LNCAP (cell line): Measurements from ENCODE around the gene NTN4.

Source experiments
- TF ChIP-seq, protein P1 (sequence below): fragments of 450-650 bp; IDR thresholded peaks from 2 replicates; pipeline ENCODE4 v1.5.1; 2017; ENCODE audit warnings: mild to moderate bottlenecking

NTN4 gene

DNA sequence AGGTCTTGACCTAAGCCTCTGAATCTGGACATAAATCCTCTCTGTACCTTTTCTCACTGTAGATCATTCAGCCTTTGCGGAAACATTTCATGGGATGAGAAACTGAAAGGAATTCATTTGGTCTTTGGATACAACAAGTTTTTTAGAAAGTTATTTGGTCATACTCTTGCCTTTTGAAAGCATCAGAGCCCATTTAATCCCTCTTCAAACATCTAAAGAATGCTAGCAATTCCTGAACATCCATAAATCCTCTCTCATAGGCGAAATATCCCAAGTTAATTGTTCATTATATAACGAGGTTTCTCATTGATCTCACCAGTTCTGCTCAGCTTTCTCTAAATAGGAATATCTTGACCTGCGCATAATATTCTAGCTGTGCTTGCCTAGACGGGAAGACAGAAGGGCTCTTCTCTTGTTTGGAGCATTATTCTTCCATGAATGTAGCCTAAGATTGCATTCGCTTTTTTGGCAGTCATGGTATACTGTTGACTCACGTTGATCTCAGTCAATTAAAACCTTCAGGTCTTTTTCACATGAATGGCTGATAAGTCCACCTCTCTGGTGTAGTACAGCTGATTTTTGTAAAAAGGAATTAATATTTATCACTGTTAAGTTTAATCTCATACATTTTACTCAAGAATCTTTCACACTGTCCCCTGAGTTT lies 24.1 kb downstream of the NTN4 start:
- TF ChIP-seq, protein P1, sequence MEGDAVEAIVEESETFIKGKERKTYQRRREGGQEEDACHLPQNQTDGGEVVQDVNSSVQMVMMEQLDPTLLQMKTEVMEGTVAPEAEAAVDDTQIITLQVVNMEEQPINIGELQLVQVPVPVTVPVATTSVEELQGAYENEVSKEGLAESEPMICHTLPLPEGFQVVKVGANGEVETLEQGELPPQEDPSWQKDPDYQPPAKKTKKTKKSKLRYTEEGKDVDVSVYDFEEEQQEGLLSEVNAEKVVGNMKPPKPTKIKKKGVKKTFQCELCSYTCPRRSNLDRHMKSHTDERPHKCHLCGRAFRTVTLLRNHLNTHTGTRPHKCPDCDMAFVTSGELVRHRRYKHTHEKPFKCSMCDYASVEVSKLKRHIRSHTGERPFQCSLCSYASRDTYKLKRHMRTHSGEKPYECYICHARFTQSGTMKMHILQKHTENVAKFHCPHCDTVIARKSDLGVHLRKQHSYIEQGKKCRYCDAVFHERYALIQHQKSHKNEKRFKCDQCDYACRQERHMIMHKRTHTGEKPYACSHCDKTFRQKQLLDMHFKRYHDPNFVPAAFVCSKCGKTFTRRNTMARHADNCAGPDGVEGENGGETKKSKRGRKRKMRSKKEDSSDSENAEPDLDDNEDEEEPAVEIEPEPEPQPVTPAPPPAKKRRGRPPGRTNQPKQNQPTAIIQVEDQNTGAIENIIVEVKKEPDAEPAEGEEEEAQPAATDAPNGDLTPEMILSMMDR = no peak

DNA sequence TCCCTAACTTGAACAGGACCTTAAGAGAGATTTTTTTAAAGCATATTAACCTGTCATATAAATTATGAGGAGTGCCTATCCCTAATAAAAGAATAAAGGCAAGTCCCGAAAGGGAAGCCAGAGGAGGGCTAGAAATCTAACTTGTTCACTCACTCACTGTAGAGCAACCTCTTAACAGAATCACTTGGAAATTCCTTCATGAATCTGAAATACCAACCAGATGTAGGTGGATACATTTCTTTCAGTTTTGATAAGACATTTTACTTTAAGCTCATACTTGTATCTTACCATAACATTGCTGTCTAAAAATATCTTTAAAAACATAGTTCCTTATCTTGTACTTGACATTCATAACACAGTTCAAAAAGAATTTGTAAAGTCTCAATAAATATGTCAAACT lies 25.7 kb downstream of the NTN4 start:
- TF ChIP-seq, protein P1 = no peak

DNA sequence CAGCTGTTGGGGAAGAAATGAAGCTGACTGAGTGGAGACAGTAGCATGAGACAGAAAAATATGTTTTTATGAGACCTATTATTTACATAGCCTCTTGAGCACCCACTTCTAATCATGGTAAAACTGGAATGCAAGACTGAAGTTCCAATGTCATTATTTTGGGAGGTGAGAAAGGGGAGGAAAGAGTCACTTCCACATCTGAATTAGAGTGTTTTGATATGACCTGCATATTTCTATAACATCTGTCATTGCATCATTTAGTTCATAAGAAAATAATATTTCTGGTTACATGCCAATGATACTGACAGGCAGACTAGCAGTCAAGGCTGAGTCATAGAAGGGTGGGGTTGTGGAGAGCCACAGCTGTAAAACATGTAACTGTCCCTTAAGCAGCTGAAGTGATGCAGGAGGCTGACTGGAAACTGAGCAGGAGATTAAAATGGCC lies 26.7 kb downstream of the NTN4 start:
- TF ChIP-seq, protein P1 = no peak

DNA sequence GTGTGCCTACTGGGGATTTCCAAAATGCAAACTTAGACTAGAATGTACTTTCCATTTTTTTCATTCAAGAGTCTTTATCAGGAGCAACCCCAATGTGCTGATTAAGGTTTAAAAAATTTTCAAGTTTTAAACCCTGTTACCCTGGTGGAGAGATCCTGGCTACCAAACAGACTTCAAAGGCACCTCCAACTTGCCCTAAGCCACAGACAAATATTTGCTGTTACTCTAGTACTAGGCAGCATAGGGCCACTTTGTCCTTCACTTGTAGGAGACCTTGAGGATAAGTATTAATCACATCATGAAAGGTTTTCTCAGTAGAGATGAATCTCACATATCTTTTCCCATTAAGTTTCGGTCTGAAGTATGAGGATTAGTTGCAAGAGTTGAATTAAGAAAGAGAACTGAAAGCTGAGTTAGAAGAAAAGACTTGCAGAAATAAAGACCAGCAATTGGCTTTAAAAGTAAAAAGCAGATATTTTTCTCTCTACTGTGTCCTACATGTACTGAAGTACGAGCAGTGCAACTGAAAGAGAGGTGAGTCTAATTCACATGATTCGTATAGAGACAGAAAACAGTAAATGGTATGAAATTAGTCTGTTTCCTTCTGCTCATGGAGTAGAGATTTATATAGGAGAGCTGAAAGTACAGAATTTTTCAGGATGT lies 28.3 kb downstream of the NTN4 start:
- TF ChIP-seq, protein P1 = no peak

DNA sequence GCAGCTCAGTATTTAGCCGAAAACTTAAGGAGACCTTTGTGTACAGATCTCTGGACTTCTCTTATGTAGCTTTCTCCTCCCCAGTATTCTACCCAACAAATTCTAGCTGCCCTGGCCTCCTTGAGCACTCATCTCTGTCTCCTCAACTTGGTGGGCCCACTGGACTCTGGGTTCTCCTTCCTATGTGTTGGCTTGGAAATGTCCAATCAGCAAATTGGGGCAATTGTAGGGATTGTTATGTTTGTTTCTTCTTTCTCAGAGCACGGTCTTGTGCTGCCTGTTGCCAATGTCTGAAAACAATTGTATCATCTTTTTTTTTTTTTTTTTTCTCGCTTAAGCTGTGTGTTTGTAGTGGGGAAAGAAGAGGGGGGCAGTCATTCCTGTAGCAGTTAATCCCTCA lies 30.2 kb downstream of the NTN4 start:
- TF ChIP-seq, protein P1 = no peak

DNA sequence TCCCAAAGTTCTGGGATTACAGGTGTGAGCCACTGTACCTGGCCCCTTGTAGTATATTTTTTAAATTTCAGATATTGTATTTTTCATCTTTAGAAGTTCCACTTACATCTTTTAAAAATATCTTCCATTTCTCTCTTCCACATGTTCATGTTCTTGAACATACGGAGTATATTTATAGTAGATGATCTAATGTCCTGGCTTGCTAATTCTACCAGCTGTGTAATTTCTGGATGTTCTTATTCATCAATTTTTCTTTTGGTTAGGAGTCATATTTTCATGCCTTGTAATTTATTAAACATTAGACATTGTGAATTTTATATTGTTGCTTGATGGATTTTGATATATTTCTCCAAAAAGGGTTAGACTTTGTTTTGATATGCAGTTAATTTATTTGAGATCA lies 30.8 kb downstream of the NTN4 start:
- TF ChIP-seq, protein P1 = no peak

DNA sequence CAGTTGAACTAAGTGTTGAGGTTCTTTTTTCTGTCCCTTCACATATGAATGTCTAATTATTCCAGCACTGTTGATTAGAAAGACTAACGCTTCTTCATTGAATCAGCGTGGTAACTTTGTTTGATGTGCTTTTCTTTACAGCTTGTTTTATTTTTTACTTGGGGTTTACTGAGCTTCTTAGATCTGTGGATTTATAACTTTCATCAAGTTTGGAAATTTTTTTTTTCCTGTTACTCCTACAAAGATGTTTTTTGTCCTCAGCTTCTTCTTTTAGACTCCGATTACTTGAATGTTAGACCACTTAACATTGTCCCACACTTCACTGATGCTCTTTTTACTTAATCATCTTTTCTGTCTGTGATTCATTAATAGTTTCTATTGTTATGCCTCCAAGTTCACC lies 31.5 kb downstream of the NTN4 start:
- TF ChIP-seq, protein P1 = no peak
